GM21390 (cell line): Measurements from ENCODE around the gene SLC9A3.
"Not testable (repeated sequence)": the region's sequence is repeated elsewhere in the genome, so short reads cannot be mapped to it uniquely, and the experiment has no call there.

Experiments
- ATAC-seq: cut with Tn5 transposase; IDR thresholded peaks from one replicate; pipeline ENCODE4 v1.9.1; 2021; ENCODE audit not compliant: unreplicated experiment

SLC9A3 gene

DNA sequence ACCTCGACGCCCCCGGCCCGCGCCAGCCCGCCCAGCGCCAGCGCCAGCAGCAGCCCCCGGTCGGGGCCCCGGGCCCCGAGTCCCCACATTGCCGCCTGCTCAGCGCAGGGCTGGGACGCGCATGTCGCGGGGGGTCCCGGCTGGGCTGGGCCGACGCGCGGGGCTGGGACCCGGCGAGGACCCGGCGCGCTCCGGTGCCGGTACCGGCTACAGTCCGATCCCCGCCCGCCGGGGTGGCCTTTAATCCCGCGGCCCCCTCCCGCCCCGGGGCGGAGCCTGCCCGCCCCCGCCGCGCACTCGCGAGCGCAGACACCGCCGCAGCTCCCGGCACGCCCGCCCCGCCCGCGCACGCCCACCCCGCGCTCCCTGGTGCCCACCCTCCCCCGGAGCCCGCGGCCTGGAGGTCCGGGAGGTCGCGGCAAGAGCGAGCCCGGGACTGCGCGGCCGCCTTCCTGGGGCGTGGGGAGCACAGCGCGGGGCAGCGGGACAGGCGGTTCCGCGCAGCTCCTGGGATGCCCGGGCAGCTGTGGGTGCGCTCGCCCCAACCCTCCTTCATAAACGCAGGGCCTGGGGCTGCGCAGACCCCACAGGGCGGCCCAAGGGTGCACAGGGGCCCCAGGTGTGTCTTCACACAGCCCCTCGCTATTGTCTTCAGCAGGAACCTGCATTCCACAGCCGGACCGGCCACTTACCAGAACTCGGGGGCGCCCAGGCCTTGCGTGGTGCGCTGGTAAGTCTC lies at the start of gene SLC9A3:
SLC9A3 (minus strand) TSS at position 216 of the 739 bp plus-strand sequence.
- no peak for ATAC-seq

DNA sequence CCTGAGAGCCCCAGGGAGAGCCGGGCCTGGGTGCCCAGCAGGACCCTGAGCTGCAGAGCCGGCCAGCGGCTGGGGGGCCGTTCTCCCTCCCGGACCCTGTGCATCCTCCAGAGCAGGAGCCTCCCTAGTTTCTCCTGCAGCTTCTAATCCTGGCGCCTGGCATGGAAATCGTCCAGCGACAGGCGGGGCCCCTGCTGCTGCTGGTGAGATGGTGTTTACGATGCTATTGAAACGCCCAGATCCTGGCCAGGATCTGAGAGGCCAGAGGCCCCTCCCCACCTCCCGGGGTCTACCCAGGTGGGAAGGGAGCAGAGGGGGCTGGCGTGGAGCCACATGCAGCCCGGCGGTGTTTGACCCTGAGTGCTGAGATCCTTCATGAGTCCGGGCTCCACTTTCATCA lies 49.7 kb upstream of the SLC9A3 start:
- ATAC-seq, result no peak

DNA sequence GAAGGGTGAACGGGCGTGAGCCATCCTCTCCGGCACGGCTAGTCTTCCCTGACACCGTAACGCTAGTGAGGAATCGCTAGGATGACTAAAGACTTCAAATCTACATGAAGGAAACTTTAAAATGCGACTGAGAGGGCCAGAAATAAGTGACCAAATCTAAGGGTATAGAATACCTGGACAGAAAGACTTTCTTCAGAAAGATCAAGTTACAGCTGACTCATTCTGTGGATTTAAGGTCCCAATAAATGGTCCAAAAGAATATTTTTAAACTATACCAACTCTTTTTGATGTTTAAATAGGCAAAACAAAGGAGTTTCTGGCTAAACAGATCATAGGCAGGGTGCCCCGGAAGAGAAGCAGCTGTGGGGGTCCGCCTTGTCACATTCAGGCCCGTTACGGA lies 49.0 kb upstream of the SLC9A3 start:
- ATAC-seq, result no peak

GRCh38 chr5:572398-573019 lies 48.3 kb upstream of the SLC9A3 start:
- ATAC-seq, result no peak

GRCh38 chr5:571791-572190 lies 47.5 kb upstream of the SLC9A3 start:
- no peak for ATAC-seq

DNA sequence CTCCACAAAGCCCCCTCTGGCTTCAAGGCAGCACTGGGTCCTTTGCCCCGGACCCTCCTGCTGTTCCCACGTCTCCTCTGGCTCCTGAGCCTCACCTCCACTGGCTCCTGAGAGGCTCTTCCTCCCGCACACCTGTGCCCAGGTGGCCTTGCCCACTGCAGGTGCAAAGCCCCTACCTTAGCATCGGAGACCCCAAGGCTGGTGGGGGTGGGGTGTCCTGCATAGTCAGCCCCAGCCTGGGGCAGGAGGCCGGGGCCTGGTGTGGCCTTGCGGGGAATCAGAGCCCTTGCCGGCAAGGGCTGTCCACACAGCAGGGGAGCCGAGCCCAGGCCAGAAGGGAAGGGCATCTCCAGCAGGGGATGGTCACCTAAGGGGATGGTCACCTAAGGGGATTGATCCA lies 46.6 kb upstream of the SLC9A3 start:
- ATAC-seq, result no peak

GRCh38 chr5:570446-570845 lies 46.2 kb upstream of the SLC9A3 start:
- no peak for ATAC-seq

- ATAC-seq, result no peak
Observed at GRCh38 chr5:569868-570361, 45.7 kb upstream of the SLC9A3 start.

DNA sequence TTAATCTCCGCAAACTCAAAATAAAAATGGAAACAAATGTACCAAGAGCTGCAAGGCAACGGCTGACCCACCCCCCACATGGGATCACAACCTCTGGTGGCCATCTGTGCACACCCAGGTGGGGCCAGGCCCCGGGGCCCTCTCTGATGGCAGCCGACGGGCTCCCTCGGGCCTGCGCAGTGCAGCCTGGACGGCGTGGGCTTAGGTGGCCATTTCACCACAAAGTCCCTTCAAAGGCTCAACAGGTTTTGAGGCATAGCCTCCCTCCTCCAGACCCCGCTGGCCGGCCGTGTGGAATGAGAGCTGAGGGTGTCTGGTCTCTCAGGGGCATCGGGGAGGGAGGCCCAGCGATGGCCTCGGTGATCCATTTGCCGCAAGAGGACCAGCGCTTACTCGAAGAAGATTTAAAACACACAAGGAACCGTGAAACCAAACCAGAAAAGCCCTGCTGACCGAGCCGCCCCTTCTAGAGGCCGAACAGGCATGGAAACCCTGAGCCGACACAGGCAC lies 45.2 kb upstream of the SLC9A3 start:
- no peak for ATAC-seq

- ATAC-seq, result no peak
Observed at GRCh38 chr5:568809-569208, 44.6 kb upstream of the SLC9A3 start.

GRCh38 chr5:568061-568781 lies 44.0 kb upstream of the SLC9A3 start:
- ATAC-seq, result no peak

DNA sequence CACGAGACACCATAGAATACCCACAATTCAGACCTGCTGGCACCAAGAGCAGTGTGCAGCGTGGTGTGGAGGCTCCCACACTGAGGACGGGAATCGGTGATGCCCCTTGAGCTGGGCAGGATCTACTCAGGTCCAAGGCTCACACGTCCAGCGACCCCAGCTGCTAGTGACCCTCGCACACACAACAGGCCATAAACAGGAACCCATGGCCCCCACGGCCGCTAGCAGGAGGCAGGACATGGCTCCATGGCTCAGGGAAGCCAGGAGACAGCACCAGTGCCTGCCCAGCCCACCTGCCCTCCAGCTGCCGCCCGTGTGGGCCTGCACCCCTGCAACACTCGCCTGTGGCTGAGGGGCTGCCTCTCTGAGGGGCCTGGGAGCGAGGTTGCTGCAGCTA lies 43.4 kb upstream of the SLC9A3 start:
- ATAC-seq, result no peak

DNA sequence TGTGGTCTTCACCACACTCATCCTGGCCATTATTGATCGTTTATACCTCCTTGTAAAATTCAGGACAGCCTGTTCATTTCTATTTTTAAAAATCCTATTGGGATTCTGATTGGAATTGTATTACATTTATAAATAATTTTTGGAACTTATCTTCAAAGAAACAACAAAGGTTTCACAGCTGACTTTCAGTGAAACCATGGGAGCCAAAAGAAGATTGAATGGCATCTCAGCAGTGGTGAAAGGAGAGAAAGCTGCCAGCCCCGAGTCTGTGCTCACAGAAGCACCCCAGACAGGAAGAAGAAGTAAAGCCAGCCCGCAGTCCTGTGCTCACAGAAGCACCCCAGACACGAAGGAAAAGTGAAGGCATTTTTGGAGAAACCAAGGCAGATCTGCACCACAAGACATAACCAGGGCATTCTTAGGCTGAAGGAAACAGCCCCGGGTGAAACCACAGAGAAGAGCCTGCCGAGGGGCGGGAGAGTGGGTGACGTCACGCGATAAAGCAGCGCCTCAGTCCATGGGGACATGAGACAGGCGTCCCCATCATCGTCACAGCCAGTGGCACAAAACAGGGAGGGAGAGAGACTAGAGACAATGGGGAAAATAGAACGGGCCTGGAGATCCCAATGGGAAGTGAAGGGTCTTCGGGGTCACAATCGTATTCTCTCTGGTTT lies 42.5 kb upstream of the SLC9A3 start:
- ATAC-seq, result no peak

DNA sequence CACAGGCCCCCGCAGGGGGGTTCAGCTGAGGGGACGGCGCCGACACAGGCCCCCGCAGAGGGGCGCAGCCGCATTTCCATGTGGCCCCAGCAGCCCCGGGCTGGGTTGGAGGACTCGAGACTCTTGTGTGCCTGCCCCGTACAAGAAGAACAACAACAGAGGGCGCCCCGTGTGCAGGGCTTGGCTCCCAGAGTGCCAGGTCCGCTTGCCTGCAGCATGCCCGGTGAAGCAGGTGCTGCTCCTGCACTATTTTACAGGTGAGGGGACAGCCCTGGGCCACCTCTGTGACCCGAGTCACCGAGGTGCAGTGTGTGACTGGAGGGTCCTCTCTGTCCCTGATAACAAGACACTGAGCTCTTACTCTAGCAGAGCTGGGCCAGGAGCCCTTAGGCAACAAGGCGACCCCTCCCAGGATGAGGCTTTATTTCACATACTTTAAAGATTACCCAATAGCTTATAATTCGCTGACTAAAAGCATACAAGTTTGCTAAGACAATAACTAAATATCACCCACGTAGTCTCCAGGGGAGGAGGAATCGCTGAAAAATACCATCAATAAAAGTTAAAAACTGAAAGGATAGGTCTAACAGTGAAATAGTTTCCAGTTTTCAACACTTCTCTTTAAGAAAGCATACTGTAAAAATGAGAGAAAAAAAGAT lies 41.7 kb upstream of the SLC9A3 start:
- no peak for ATAC-seq

DNA sequence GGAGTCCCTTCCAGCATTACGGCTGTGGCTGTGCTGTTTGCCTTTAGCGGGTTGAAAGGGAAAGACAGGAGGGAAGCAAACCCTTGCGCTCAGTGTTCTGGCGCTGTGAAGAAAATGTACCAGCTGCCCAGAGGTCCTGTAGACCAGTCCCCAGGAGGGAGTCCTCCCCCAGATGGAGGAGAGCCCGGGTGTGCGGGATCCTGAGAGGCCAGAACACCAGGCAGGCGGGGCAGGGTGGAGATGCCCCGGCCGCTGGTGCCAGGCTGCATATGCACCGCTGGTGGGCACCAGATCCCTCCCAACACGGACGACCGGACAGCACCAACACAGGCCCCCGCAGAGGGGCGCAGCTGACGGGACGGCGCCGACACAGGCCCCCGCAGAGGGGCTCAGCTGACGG lies 37.2 kb upstream of the SLC9A3 start:
- ATAC-seq, result no peak

GRCh38 chr5:560792-561166 lies 36.5 kb upstream of the SLC9A3 start:
- ATAC-seq, result no peak

- ATAC-seq, result no peak
Observed at GRCh38 chr5:558871-559503, 34.7 kb upstream of the SLC9A3 start.

DNA sequence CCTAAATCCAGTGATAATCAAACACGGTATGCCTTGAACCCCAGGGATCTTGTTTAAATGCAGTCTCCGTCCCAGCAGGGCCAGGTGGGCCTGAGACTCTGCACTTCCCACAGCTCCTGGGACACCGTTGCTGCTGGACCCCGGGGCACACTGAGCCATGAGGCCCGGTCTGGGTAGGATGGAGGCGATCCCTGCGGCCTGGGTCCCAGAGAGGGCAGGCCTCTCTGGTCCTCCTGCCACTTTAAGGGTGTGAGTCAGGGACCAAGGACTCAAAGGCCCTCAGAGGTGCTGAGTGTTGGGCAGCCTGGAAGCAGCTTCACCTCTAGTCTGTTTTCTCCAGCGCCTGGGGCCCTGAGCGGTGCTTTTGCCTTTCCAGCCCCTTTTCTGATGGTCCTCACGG lies 34.1 kb upstream of the SLC9A3 start:
- no peak for ATAC-seq

- not testable (repeated sequence) for ATAC-seq
Observed at GRCh38 chr5:557917-558316, 33.7 kb upstream of the SLC9A3 start.

- no peak for ATAC-seq
Observed at GRCh38 chr5:556909-557441, 32.7 kb upstream of the SLC9A3 start.
